ENCODE results near the gene ECE1.

ECE1 gene

DNA sequence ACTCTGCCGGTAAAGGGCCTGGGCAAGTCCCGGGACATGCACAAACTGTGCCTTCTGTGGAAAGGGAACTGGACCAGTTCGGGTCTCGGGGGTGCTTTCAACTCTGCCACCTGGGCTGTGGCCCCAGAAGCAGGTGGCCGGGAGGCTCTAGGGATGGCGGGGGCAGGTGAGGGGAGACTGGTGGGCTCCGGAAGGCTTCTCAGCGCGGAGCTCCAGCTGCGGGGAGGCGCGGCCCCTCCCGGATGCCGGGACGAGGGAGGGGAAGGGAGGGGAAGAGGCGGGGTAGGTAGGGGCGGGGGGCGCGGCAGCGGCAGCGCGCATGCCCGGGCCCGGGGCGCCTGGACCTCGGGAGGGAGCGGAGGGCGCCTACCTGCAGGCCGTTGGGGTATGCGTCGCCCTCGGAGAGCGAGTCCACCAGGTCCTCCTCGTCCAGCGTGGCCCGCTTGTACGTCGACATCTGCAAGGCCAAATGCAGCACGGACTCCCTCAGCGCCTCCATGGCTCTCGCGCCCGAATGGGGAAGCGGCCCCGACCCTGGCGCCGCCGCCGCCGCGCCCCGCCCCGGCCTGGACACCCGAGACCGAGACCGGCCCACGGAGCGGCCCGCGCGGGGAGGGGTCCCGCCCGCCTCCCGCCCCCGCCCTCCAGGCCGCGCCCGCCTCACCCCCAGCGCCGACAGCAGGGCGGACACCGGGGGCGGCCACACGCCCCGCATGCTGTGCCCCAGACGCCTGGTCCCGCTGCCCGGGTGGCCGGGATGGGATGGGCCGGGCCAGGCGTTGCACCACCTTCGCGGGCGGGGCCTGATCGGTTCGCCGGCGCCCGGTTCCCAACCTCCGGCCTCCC is at the start of gene ECE1:
Gene ECE1 (minus strand): TSS at position 764 of the 846 bp plus-strand sequence. CDS start 49 bp downstream, at position 715.
- peak; percentile 29 for DNase-seq (ENCODE audit: low spot score)

GRCh38 chr1:21339356-21340229 is 49.3 kb upstream of the ECE1 start:
- no peak for DNase-seq (ENCODE audit: low spot score)

DNA sequence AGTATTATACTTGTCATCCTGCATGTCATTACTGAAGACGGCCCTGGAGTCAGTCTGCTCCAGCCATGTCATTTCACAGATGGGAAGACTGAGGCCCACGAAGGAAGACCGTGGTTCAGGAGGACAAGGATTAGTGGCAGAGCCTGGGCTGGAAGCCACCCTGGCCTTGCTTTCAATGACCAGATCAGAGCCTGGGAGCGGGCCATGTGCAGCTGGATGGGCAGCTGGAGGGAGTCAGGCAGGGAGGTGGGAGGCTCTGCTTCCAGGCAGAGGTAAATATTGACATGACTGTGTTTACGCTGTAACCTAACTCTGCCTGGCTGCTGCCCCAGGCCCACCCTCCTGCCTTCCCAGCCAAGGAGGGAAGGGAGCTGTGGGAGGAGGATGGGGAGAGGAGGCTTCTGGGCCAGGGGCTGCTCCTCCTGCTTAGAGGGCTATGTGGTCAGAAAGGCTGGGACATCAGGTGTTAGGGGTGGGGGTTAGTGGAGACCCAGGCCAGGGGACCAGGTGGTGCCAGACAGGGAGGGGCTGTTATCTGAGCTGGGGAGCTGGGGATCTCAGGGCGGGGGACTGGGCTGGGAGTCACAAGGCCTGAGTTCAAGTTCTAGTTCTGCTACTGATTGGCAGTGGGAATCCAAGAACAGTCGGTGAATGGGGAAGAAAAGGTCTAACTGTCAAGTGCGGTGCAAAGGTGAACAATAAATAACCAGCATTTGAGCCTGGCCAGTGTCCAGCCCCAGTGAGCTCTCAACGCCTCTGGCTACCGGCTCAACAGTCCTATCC is 48.5 kb upstream of the ECE1 start:
- DNase-seq (ENCODE audit: low spot score) = no peak

- DNase-seq (ENCODE audit: low spot score) = no peak
Observed at GRCh38 chr1:21337928-21338572, 47.8 kb upstream of the ECE1 start.

- DNase-seq (ENCODE audit: low spot score) = no peak
Observed at GRCh38 chr1:21337454-21337927, 47.2 kb upstream of the ECE1 start.

DNA sequence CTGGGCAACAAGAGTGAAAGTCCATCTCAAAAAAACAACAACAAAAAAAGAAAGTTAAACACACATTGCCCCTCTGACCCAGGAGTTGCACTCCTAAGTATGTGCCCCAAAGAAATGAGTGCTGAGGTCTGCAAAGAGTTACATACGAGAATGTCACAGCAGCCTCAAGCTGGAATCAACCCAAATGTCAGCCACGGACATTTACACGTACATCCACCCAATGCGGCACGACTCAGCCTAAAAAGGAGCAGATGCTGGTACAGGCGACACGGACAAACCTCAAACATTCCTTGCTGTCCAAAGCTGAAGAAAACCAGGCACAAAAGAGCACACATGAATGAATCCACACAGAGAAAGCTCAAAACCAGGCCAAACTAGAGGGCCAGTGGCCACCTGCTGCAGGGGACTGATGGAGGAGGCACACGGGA is 46.8 kb upstream of the ECE1 start:
- DNase-seq (ENCODE audit: low spot score) = no peak

DNA sequence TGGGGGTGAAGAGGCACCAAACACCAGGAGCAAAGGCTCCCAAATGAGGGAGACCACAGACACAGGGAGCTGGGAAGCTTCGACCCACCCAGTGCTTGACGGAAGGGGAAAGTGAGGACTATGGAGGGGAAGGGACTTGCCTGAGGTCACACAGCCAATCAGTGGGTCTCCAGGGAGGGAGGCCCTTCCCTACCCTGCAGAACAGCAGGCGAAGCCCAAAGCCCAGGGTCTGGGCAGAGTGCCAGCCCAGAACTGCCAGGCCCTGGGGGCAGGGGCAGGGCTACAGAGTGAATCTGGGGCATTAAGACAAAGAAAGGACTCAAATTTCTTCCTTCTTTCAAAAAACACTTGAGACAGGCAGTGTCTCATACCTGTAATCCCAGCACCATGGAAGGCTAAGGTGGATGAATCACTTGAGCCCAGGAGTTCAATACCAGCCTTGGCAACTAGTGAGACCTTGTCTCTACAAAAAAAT is 45.5 kb upstream of the ECE1 start:
- no peak for DNase-seq (ENCODE audit: low spot score)

DNA sequence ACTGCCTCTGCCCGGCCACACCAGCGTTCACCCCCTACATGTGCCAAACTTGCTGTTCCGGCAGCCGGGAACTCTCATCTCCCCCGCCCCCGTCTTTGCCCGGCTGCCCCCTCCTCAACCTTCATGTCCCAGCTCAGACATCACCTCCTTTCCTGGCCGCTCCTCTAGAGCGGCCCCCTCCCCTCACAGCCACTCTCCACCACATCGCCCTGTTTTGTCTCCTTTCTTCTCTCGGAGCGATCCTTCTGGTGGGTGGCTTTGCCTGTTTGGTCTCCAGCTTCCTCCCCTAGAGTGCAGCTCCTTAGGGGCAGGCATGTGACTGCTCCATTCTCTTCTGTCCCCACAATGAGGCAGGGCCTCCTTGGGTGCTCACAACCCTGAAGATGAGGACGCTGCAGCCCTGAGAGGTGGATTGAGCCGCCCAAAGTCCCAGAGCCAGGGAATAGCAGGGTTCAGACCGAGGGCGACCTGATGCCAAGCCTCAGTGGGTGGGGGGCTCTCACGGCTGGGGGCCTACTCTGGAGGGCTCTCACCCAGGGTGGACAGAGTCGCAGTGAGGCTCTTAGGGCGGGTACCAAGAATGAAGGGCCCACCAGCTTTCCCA is 44.9 kb upstream of the ECE1 start:
- no peak for DNase-seq (ENCODE audit: low spot score)

GRCh38 chr1:21334214-21335087 is 44.2 kb upstream of the ECE1 start:
- peak; percentile 51 for DNase-seq (ENCODE audit: low spot score)

DNA sequence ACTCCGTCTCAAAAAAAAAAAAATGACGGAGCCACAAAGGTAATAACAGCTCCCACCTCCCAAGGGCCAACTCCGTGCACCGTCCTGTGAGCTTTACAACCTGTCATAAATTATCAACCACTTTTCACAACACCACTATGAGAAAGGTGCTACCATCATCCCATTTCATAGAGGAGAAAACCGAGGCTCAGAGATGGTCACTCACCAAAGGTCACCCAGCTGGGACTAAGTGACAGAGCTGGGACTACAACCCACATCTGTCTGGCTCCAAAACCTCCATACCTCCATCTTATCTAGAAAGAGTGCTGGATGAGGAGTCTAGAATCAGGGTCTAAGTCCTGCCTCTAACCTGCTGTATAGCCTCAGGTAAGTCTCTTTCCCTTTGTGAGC is 43.6 kb upstream of the ECE1 start:
- DNase-seq (ENCODE audit: low spot score) = no peak

DNA sequence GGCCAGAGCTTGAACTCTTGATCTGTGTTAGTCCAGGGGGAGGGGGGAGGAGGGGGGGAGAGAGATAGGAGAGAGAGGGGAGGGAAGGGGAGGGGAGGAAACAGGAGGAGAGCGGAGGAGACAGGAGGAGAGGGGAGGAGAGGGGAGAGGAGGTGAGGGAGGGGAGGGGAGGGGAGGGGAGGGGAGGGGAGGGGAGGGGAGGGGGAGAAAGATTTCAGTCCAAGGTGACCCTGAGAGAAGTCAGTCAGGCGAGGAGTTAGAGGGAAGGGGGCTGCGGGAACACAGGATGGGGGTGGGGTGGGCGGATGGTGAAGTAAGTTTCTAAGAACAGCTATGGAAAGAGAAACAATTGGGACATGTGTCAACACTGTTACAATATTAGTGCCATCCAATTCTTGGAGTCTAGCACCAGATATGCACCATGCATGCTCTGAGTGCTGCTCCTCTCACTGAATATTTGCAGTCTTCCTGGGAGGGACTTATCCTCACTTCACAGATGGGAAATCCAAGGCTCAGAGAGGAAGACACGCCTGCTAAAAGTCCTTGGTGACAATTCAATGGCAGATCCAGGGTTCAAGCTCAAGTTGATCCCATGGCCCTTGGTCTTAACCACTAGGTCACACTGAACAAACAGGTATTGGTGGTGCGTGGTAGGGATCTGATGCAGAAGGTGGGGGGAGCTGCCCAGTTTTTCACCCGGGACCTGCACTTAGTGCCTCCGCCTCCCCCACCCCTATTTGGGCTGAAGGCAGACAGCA is 42.5 kb upstream of the ECE1 start:
- no peak for DNase-seq (ENCODE audit: low spot score)

GRCh38 chr1:21331752-21332478 is 41.7 kb upstream of the ECE1 start:
- no peak for DNase-seq (ENCODE audit: low spot score)

DNA sequence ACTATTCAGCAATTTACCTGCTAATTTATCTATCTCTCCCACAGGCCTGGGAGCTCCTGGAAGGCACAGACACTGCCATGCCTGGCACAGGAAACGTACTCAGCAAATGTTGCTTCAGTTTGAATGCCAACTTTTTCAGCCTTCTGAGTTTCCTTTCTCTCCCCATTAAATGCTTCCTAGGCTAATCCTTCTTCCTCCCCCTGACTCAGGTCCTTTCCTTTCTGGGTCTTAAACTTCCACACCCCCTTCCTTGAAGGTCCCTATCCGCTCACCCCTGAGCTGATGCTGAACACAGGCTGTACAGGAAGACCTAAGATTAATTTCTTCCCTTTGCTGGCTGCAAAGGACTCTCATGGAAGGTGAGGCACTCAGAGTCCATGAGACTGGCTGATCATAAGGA is 40.3 kb upstream of the ECE1 start:
- DNase-seq (ENCODE audit: low spot score) = no peak

- no peak for DNase-seq (ENCODE audit: low spot score)
Observed at GRCh38 chr1:21329209-21329844, 39.1 kb upstream of the ECE1 start.

GRCh38 chr1:21327566-21328323 is 37.5 kb upstream of the ECE1 start:
- DNase-seq (ENCODE audit: low spot score) = no peak

DNA sequence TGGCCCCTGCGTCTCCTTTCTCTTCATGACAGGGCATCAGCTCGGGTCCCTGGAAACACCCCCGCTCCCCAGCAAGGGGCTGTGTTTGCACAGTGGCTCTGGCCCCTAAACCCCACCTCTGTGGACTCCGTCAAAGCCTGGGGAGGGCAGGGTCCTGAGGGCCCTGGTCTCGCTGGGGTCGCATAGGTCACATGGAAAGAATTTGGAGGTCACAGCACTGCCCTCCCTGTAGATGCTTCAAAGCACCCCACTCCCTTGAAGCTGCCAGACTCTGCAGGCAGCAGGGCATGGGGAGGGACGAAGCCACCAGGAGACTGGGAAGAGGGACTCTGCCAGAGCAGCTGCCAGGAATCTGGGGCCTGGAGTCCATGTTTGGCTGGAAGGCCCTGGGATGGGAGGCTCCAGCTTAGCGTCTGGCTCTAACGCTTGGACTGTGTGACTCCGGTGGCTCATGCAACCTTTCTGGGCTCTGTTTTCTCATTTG is 36.6 kb upstream of the ECE1 start:
- no peak for DNase-seq (ENCODE audit: low spot score)

DNA sequence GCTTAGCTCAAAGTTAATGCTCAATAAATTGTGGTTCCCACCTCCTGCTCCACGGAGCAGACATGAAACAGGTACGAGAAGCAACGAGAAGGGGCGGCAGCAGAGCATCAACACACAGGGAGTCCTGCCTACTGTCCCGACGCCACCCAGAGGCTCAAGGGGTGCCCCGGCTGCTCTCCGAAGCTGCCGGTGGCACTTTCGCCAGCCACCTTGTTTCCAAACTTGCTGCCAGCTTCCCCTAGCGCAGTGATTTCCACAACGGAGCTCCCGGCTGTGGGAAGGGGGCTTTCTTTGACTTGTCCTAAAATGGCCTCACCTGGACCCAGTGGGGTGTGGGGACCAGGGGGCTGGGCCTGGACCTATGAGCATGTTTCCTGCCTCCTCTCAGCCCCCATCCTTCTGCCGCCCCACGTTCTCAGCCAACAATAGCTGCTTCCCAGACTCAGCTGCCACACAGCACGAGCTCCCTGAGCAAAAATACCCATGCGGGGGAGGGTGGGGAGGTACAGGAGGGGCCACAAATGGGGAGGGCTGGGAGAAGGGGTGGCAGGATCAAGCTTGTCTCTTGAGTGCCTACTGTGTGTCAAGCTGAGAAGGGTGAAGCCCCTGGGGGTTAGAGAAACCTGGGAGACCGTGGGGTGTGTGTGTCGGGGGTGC is 35.6 kb upstream of the ECE1 start:
- no peak for DNase-seq (ENCODE audit: low spot score)
